ENCODE data around the gene PDIA4. TPM values are rescaled to one million over a fixed set of nuclear protein-coding genes. Genes with fewer than 3 reads are reported as not detected.

The PDIA4 gene
- total RNA-seq, 4 donors from 2014 or later, result 35.9 to 55.9 (median 47.9) TPM

GRCh38 chr7:149010451-149010850 is 17.9 kb downstream of the PDIA4 start:
- no peak overlapping the region for H3K4me3 ChIP-seq (ENCODE audit: low read depth, poor library complexity, severe bottlenecking)
- DNase-seq (ENCODE audit: low spot score in 2 of 2), result no peak
- WGBS, 2 donors, result 94 to 96% methylated on average over 5 of the region's 5 CpGs
- no peak for TF ChIP-seq POLR2A (IDR thresholded peaks at IDR 0.05)
- TF ChIP-seq, protein P1, sequence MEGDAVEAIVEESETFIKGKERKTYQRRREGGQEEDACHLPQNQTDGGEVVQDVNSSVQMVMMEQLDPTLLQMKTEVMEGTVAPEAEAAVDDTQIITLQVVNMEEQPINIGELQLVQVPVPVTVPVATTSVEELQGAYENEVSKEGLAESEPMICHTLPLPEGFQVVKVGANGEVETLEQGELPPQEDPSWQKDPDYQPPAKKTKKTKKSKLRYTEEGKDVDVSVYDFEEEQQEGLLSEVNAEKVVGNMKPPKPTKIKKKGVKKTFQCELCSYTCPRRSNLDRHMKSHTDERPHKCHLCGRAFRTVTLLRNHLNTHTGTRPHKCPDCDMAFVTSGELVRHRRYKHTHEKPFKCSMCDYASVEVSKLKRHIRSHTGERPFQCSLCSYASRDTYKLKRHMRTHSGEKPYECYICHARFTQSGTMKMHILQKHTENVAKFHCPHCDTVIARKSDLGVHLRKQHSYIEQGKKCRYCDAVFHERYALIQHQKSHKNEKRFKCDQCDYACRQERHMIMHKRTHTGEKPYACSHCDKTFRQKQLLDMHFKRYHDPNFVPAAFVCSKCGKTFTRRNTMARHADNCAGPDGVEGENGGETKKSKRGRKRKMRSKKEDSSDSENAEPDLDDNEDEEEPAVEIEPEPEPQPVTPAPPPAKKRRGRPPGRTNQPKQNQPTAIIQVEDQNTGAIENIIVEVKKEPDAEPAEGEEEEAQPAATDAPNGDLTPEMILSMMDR (IDR thresholded peaks at IDR 0.05), result no peak
- intact Hi-C loops (cut with DNase I; ENCODE audit: low total_unique reads), result no loop called here

DNA sequence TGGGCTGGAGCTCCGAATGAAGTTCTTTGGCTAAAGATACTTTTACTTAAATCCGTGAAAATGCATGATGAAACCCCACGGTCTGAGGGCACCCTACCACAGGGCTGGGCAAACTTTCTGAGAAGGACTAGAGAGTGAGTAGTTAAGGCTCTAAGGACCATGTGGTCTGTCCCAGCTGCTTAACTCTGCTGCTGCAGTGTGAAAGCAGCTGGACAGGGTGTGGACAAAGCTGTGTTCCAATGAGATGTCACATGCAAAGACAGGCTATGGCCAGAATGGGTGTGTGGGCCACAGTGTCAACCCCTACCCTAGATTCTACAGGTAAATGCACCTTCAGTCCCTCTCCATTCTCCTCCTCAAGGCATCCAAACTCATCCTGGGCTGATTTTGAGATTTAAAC is 18.8 kb downstream of the PDIA4 start:
- no peak for DNase-seq (ENCODE audit: low spot score in 2 of 2)
- intact Hi-C loops (cut with DNase I; ENCODE audit: low total_unique reads), result loop anchor here (10.0 kb wide), 2 partner anchors 55 to 85 kb away; partner anchors contain the start of gene ZNF786
- WGBS, 2 donors, result 86 to 98% methylated on average over 3 of the region's 3 CpGs
- H3K4me3 ChIP-seq (ENCODE audit: low read depth, poor library complexity, severe bottlenecking), result no peak overlapping the region
- no peak for TF ChIP-seq POLR2A (IDR thresholded peaks at IDR 0.05)
- TF ChIP-seq, protein P1 (IDR thresholded peaks at IDR 0.05), result no peak

- intact Hi-C loops (cut with DNase I; ENCODE audit: low total_unique reads), result loop anchor here (10.0 kb wide), 2 partner anchors 57 to 87 kb away; partner anchors contain the start of gene ZNF786
- TF ChIP-seq, protein P1 (IDR thresholded peaks at IDR 0.05), result no peak
- TF ChIP-seq POLR2A (IDR thresholded peaks at IDR 0.05), result no peak
- 82 to 83% methylated on average over 6 of the region's 6 CpGs for WGBS, 2 donors
- no peak for DNase-seq (ENCODE audit: low spot score in 2 of 2)
- H3K4me3 ChIP-seq (ENCODE audit: low read depth, poor library complexity, severe bottlenecking), result no peak overlapping the region
Measured at GRCh38 chr7:149007611-149008010, 20.7 kb downstream of the PDIA4 start.

DNA sequence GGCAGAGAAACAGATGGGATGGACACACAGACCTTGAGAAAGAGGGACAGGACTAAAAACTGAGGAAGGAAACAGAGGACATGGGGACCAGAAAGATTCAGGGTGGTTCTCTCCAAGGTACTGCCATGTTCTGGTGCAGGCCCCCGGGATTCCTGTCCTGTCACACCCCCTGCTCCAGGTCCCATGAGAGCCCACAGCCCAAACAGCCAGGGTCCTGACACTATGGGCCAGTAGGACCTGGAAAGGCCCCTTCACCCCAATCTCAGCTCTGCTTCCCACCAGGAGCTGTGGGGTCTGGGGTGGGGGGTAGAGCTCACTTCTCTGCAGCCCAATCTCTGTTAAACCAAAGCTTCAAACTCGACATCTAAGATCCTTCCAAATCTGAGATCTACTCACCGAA is 21.2 kb downstream of the PDIA4 start:
- 93 to 100% methylated on average over 3 of the region's 3 CpGs for WGBS, 2 donors

DNA sequence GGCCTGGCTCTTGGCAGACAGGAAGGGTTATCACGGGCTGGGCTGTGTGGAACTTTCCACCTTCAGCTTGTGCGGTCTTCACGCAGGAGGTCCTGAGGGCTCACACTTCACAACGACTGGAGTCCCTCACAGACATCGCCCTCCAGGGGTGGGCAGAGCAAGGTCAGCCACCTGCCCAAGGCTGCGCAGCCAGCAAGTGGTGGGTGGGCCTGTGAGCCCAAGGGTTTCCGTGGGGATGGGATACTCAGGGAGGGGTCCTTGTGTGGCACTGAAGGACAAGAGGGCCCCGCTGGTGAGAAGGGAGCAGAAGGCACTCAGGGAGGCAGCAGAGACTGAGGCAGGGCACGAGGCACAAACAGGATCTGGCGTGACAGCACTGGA is 22.0 kb downstream of the PDIA4 start:
- DNase-seq (ENCODE audit: low spot score in 2 of 2), result no peak
- TF ChIP-seq POLR2A (IDR thresholded peaks at IDR 0.05), result no peak
- TF ChIP-seq, protein P1 (IDR thresholded peaks at IDR 0.05), result no peak
- intact Hi-C loops (cut with DNase I; ENCODE audit: low total_unique reads), result loop anchor here (10.0 kb wide), 2 partner anchors 58 to 88 kb away; partner anchors contain the start of gene ZNF786
- H3K4me3 ChIP-seq (ENCODE audit: low read depth, poor library complexity, severe bottlenecking), result no peak overlapping the region
- WGBS, 2 donors, result 90 to 93% methylated on average over 9 to 10 of the region's 10 CpGs

More for the DNA sequence above, 21.2 kb downstream of the PDIA4 start:
- H3K4me3 ChIP-seq (ENCODE audit: low read depth, poor library complexity, severe bottlenecking), result no peak overlapping the region
- no peak for DNase-seq (ENCODE audit: low spot score in 2 of 2)
- intact Hi-C loops (cut with DNase I; ENCODE audit: low total_unique reads), result loop anchor here (10.0 kb wide), 2 partner anchors 58 to 88 kb away; partner anchors contain the start of gene ZNF786
- no peak for TF ChIP-seq POLR2A (IDR thresholded peaks at IDR 0.05)
- TF ChIP-seq, protein P1 (IDR thresholded peaks at IDR 0.05), result no peak
